ENCODE results near the gene PCBP2. TPM values are rescaled to one million over a fixed set of nuclear protein-coding genes. Genes with fewer than 3 reads are reported as not detected.

PCBP2 gene
- total and polyA plus RNA-seq, 12 donors, result 255 to 1,158 (median 546) TPM

GRCh38 chr12:53484686-53485575 is 33.0 kb downstream of the PCBP2 start:
- intact Hi-C loops (cut with DNase I), result no loop called here
- TF ChIP-seq POLR2A (IDR thresholded peaks at IDR 0.05) (no peak), CTCF (IDR thresholded peaks at IDR 0.05) (no peak)
- peak in 1 of 7 donors; percentile 52 for DNase-seq
- H3K4me1 ChIP-seq (replicated peaks in 1 of 2), result peaks cover 0 to 15% of the 10 kb centered on the region in 2 donors
- no peak overlapping the region for H3K27ac ChIP-seq
- H3K4me3 ChIP-seq, result no peak overlapping the region
- 88 to 93% (median 92%) methylated on average over 7 to 10 of the region's 10 CpGs for WGBS, 4 donors
- H3K36me3 ChIP-seq (replicated peaks in 1 of 2), result peaks cover 0 to 56% of the 10 kb centered on the region in 2 donors
- H3K27me3 ChIP-seq, result no peaks in the 10 kb centered on the region
- no peaks in the 10 kb centered on the region for H3K9me3 ChIP-seq (replicated peaks in 1 of 3)

- WGBS, 4 donors, result 92 to 100% (median 95%) methylated on average over 1 to 10 of the region's 10 CpGs
- intact Hi-C loops (cut with DNase I), result no loop called here
- DNase-seq, result peak in 1 of 7 donors; percentile 54
Observed at GRCh38 chr12:53485955-53486735, 34.2 kb downstream of the PCBP2 start.

GRCh38 chr12:53486736-53487487 is 35.0 kb downstream of the PCBP2 start:
- intact Hi-C loops (cut with DNase I), result no loop called here
- Histone ChIP-seq H3K9me3 (replicated peaks in 1 of 3) (no peaks in the 10 kb centered on the region), H3K36me3 (replicated peaks in 1 of 2) (peaks cover 0 to 36% of the 10 kb centered on the region in 2 donors), H3K4me1 (replicated peaks in 1 of 2) (peaks cover 0 to 1% of the 10 kb centered on the region in 2 donors), H3K27me3 (no peaks in the 10 kb centered on the region), H3K27ac (no peak overlapping the region), H3K4me3 (no peak overlapping the region)
- 70 to 89% (median 85%) methylated on average over 6 to 17 of the region's 17 CpGs for WGBS, 4 donors
- DNase-seq, result peak in 1 of 7 donors; percentile 53
- TF ChIP-seq CTCF (IDR thresholded peaks at IDR 0.05) (no peak), POLR2A (IDR thresholded peaks at IDR 0.05) (no peak)

More at GRCh38 chr12:53485955-53486735, 34.2 kb downstream of the PCBP2 start:
- Histone ChIP-seq H3K4me1 (replicated peaks in 1 of 2) (peaks cover 0 to 3% of the 10 kb centered on the region in 2 donors), H3K36me3 (replicated peaks in 1 of 2) (peaks cover 0 to 44% of the 10 kb centered on the region in 2 donors), H3K9me3 (replicated peaks in 1 of 3) (no peaks in the 10 kb centered on the region), H3K27ac (no peak overlapping the region), H3K4me3 (no peak overlapping the region), H3K27me3 (no peaks in the 10 kb centered on the region)
- TF ChIP-seq CTCF (IDR thresholded peaks at IDR 0.05), result no peak
- no peak for TF ChIP-seq POLR2A (IDR thresholded peaks at IDR 0.05)

Data from adrenal gland (tissue), 12 donors.